ENCODE measurements around the gene ZNF135. TPM values are rescaled to one million over a fixed set of nuclear protein-coding genes. Genes with fewer than 3 reads are reported as not detected.

ZNF135 gene
- total and polyA plus RNA-seq, 2 experiments from 2014 or later: 4.8 to 10.3 TPM

GRCh38 chr19:58097349-58097748, 38.3 kb downstream of the ZNF135 start:
- Histone ChIP-seq H3K9me2 (ENCODE audit: insufficient read depth) (no peaks in the 10 kb centered on the region), H3K4me1 (ENCODE audit: insufficient read depth) (no peaks in the 10 kb centered on the region; the same call in none of the 2 replicates), H3F3A (replicated peaks; ENCODE audit: low read depth) (no peaks in the 10 kb centered on the region), H3K27ac (ENCODE audit: low read depth) (no peak overlapping the region; the same call in 1 of the 2 replicates), H4K20me1 (replicated peaks; ENCODE audit: insufficient read depth) (no peaks in the 10 kb centered on the region), H3K4me2 (peak overlapping the region; percentile 91), H3K36me3 (ENCODE audit: insufficient read depth) (no peaks in the 10 kb centered on the region), H3K4me3 (peak overlapping the region; percentile 94), H2AFZ (no peak overlapping the region), H3K27me3 (ENCODE audit: insufficient read depth) (no peaks in the 10 kb centered on the region), H3K79me2 (replicated peaks; ENCODE audit: insufficient read depth) (peaks cover 16% of the 10 kb centered on the region)
- no peak for DNase-seq (ENCODE audit: low spot score)
- peaks cover 38% of the 10 kb centered on the region for H3K9me3 Mint-ChIP-seq
- H3K27ac Mint-ChIP-seq: peak overlapping the region; percentile 99
- peaks cover 20% of the 10 kb centered on the region for H3K36me3 Mint-ChIP-seq (ENCODE audit: low read depth)
- H3K4me1 Mint-ChIP-seq: peaks cover 12% of the 10 kb centered on the region
- TF ChIP-seq NANOG (IDR thresholded peaks at IDR 0.05; ENCODE audit: borderline replicate concordance): no peak
- no peak for TF ChIP-seq EZH2phosphoT487 (IDR thresholded peaks at IDR 0.05; ENCODE audit: unreplicated experiment)
- no peak for TF ChIP-seq ZNF331 (CRISPR knock-in tag; IDR thresholded peaks at IDR 0.05; ENCODE audit: low read depth)
- no peak for TF ChIP-seq POLR2AphosphoS5 (IDR thresholded peaks at IDR 0.05; ENCODE audit: low read depth)
- no peak for TF ChIP-seq REST (IDR thresholded peaks at IDR 0.05; ENCODE audit: unreplicated experiment)
- TF ChIP-seq EZH2 (IDR thresholded peaks at IDR 0.05; ENCODE audit: low read depth, unreplicated experiment): no peak
- TF ChIP-seq ZNF114 (CRISPR knock-in tag; IDR thresholded peaks at IDR 0.05): no peak
- peaks cover 9% of the 10 kb centered on the region for H3K27me3 Mint-ChIP-seq (ENCODE audit: insufficient read depth, low read depth, poor library complexity)
- H3K4me3 Mint-ChIP-seq: peak overlapping the region; percentile 72
- peak; percentile 7 for ATAC-seq

- peak; percentile 95 for ATAC-seq
- Mint-ChIP-seq H3K27me3 (ENCODE audit: insufficient read depth, low read depth, poor library complexity) (peaks cover 6% of the 10 kb centered on the region), H3K4me3 (peak within 1 kb of the TSS; percentile 72), H3K36me3 (ENCODE audit: low read depth) (peaks cover 25% of the 10 kb centered on the region), H3K9me3 (peaks cover 43% of the 10 kb centered on the region), H3K27ac (peak within 1 kb of the TSS; percentile 99), H3K4me1 (peaks cover 12% of the 10 kb centered on the region)
- H2AFZ ChIP-seq: peak within 1 kb of the TSS; percentile 81; the same call in 1 of the 2 replicates
- TF ChIP-seq ETS1 (IDR thresholded peaks at IDR 0.05) (peak; percentile 84), EZH2phosphoT487 (IDR thresholded peaks at IDR 0.05; ENCODE audit: unreplicated experiment) (no peak), CREB1 (CRISPR knock-in tag; IDR thresholded peaks at IDR 0.05; ENCODE audit: low read depth) (peak; percentile 93), POLR2AphosphoS5 (IDR thresholded peaks at IDR 0.05; ENCODE audit: low read depth) (peak; percentile 90), NANOG (IDR thresholded peaks at IDR 0.05; ENCODE audit: borderline replicate concordance) (no peak), STAT1 (IDR thresholded peaks at IDR 0.05; ENCODE audit: unreplicated experiment) (no peak)
- H3K79me2 ChIP-seq (replicated peaks; ENCODE audit: insufficient read depth): peaks cover 16% of the 10 kb centered on the region
- H3K9me2 ChIP-seq (ENCODE audit: insufficient read depth): no peaks in the 10 kb centered on the region
- peak within 1 kb of the TSS; percentile 91 for H3K4me2 ChIP-seq
- H4K20me1 ChIP-seq (replicated peaks; ENCODE audit: insufficient read depth): no peaks in the 10 kb centered on the region
- no peaks in the 10 kb centered on the region; the same call in none of the 2 replicates for H3K4me1 ChIP-seq (ENCODE audit: insufficient read depth)
- H3K27me3 ChIP-seq (ENCODE audit: insufficient read depth): no peaks in the 10 kb centered on the region
- peak; percentile 99 for DNase-seq (ENCODE audit: low spot score)
- H3K4me3 ChIP-seq: peak within 1 kb of the TSS; percentile 94
- H3F3A ChIP-seq (replicated peaks; ENCODE audit: low read depth): no peaks in the 10 kb centered on the region
- peak within 1 kb of the TSS; percentile 86 for H3K27ac ChIP-seq (ENCODE audit: low read depth)
- H3K36me3 ChIP-seq (ENCODE audit: insufficient read depth): no peaks in the 10 kb centered on the region
Measured at GRCh38 chr19:58097781-58098681, 38.9 kb downstream of the ZNF135 start, which contains the start of gene ZSCAN18. Gene ZSCAN18 (minus strand): TSS chr19:58098231. CDS start chr19:58090267, 7,964 bp downstream.
